Memory B cell (primary cell): ENCODE results near the gene TMCO6.
"Not testable (repeated sequence)": the region's sequence is repeated elsewhere in the genome, so short reads cannot be mapped to it uniquely, and the experiment has no call there.

Experiments used
- ATAC-seq: fragments of 150-1000 bp; cut with Tn5 transposase; 2 replicates; pipeline ENCODE4 v1.10.0; 2021; ENCODE audit warnings: low read depth, mild to moderate bottlenecking, moderate library complexity
- DNase-seq, 2 donors: peaks; one replicate each; pipeline ENCODE4 v3.0.0; 2022; ENCODE audit warnings: low spot score in 2 of 2
- H3K27ac Mint-ChIP-seq: one replicate; pipeline ENCODE4 v1.8.0; 2022; ENCODE audit warnings: mild to moderate bottlenecking, moderate library complexity, mixed read lengths
- H3K27me3 Mint-ChIP-seq: one replicate; pipeline ENCODE4 v1.8.0; 2022; ENCODE audit warnings: mixed read lengths
- H3K36me3 Mint-ChIP-seq: one replicate; pipeline ENCODE4 v1.8.0; 2022; ENCODE audit warnings: mild to moderate bottlenecking, mixed read lengths
- H3K4me1 Mint-ChIP-seq: one replicate; pipeline ENCODE4 v1.8.0; 2022; ENCODE audit warnings: mixed read lengths
- H3K4me3 Mint-ChIP-seq: one replicate; pipeline ENCODE4 v1.8.0; 2022; ENCODE audit warnings: mild to moderate bottlenecking, moderate library complexity, mixed read lengths
- H3K9me3 Mint-ChIP-seq: one replicate; pipeline ENCODE4 v1.8.0; 2022; ENCODE audit warnings: mixed read lengths

The TMCO6 gene

GRCh38 chr5:140639148-140639981, at the start of gene TMCO6:
Gene TMCO6, plus strand, starts transcription at chr5:140639451. Its CDS starts 77 bp downstream, at chr5:140639528.
- DNase-seq (peak; percentile 86 to 91), ATAC-seq (peak; percentile 95)
- peaks cover 18% of the 10 kb centered on the region for H3K4me1 Mint-ChIP-seq
- peak within 1 kb of the TSS; percentile 94 for H3K4me3 Mint-ChIP-seq
- H3K27me3 Mint-ChIP-seq: no peaks in the 10 kb centered on the region
- no peaks in the 10 kb centered on the region for H3K9me3 Mint-ChIP-seq
- peak within 1 kb of the TSS; percentile 92 for H3K27ac Mint-ChIP-seq
- H3K36me3 Mint-ChIP-seq: peaks cover 5% of the 10 kb centered on the region

- DNase-seq (no peak), ATAC-seq (no peak)
- Mint-ChIP-seq H3K36me3 (no peaks in the 10 kb centered on the region), H3K4me1 (no peaks in the 10 kb centered on the region), H3K27ac (no peak overlapping the region), H3K9me3 (peaks cover 1% of the 10 kb centered on the region), H3K27me3 (peaks cover 5% of the 10 kb centered on the region), H3K4me3 (no peak overlapping the region)
Observed at GRCh38 chr5:140590861-140591260, 48.4 kb upstream of the TMCO6 start.

GRCh38 chr5:140591747-140592372, 47.4 kb upstream of the TMCO6 start:
- Mint-ChIP-seq H3K27ac (no peak overlapping the region), H3K27me3 (peaks cover 5% of the 10 kb centered on the region), H3K36me3 (no peaks in the 10 kb centered on the region), H3K4me3 (no peak overlapping the region), H3K9me3 (peaks cover 1% of the 10 kb centered on the region), H3K4me1 (no peaks in the 10 kb centered on the region)
- ATAC-seq (no peak), DNase-seq (no peak)

GRCh38 chr5:140593070-140593469, 46.2 kb upstream of the TMCO6 start:
- ATAC-seq, H3K27me3 Mint-ChIP-seq, H3K4me3 Mint-ChIP-seq, H3K36me3 Mint-ChIP-seq, H3K27ac Mint-ChIP-seq, H3K9me3 Mint-ChIP-seq, H3K4me1 Mint-ChIP-seq, DNase-seq: not testable (repeated sequence)

- peaks cover 5% of the 10 kb centered on the region for H3K27me3 Mint-ChIP-seq
- H3K4me1 Mint-ChIP-seq: no peaks in the 10 kb centered on the region
Observed at GRCh38 chr5:140594169-140594568, 45.1 kb upstream of the TMCO6 start.

GRCh38 chr5:140595538-140596300, 43.5 kb upstream of the TMCO6 start:
- DNase-seq (no peak), ATAC-seq (no peak)
- Mint-ChIP-seq H3K4me1 (no peaks in the 10 kb centered on the region), H3K9me3 (no peaks in the 10 kb centered on the region), H3K36me3 (no peaks in the 10 kb centered on the region), H3K4me3 (no peak overlapping the region), H3K27ac (no peak overlapping the region), H3K27me3 (peaks cover 5% of the 10 kb centered on the region)

More at GRCh38 chr5:140594169-140594568, 45.1 kb upstream of the TMCO6 start:
- Mint-ChIP-seq H3K27ac (no peak overlapping the region), H3K4me3 (no peak overlapping the region), H3K9me3 (no peaks in the 10 kb centered on the region), H3K36me3 (no peaks in the 10 kb centered on the region)
- no peak for DNase-seq
- no peak for ATAC-seq

- no peaks in the 10 kb centered on the region for H3K4me1 Mint-ChIP-seq
- no peak overlapping the region for H3K4me3 Mint-ChIP-seq
- no peaks in the 10 kb centered on the region for H3K9me3 Mint-ChIP-seq
- DNase-seq (no peak), ATAC-seq (no peak)
- H3K36me3 Mint-ChIP-seq: no peaks in the 10 kb centered on the region
- no peak overlapping the region for H3K27ac Mint-ChIP-seq
- H3K27me3 Mint-ChIP-seq: peaks cover 5% of the 10 kb centered on the region
Observed at GRCh38 chr5:140596321-140596741, 42.9 kb upstream of the TMCO6 start.

- peaks cover 3% of the 10 kb centered on the region for H3K9me3 Mint-ChIP-seq
- no peak overlapping the region for H3K4me3 Mint-ChIP-seq
- H3K4me1 Mint-ChIP-seq: no peaks in the 10 kb centered on the region
- H3K36me3 Mint-ChIP-seq: no peaks in the 10 kb centered on the region
- DNase-seq (no peak), ATAC-seq (no peak)
- H3K27ac Mint-ChIP-seq: no peak overlapping the region
- H3K27me3 Mint-ChIP-seq: peaks cover 5% of the 10 kb centered on the region
Observed at GRCh38 chr5:140598836-140599235, 40.4 kb upstream of the TMCO6 start.

GRCh38 chr5:140600096-140600495, 39.2 kb upstream of the TMCO6 start:
- ATAC-seq: no peak
- Mint-ChIP-seq H3K4me3 (no peak overlapping the region), H3K36me3 (no peaks in the 10 kb centered on the region), H3K27me3 (peaks cover 5% of the 10 kb centered on the region), H3K27ac (no peak overlapping the region), H3K4me1 (no peaks in the 10 kb centered on the region), H3K9me3 (peaks cover 3% of the 10 kb centered on the region)
- no peak for DNase-seq

- H3K9me3 Mint-ChIP-seq: peaks cover 5% of the 10 kb centered on the region
- DNase-seq (no peak), ATAC-seq (no peak)
- no peak overlapping the region for H3K4me3 Mint-ChIP-seq
- peaks cover 2% of the 10 kb centered on the region for H3K27me3 Mint-ChIP-seq
- no peak overlapping the region for H3K27ac Mint-ChIP-seq
- peaks cover 2% of the 10 kb centered on the region for H3K36me3 Mint-ChIP-seq
- no peaks in the 10 kb centered on the region for H3K4me1 Mint-ChIP-seq
Observed at GRCh38 chr5:140602147-140602546, 37.1 kb upstream of the TMCO6 start.

GRCh38 chr5:140603446-140603698, 35.9 kb upstream of the TMCO6 start:
- not testable (repeated sequence) for H3K4me1 Mint-ChIP-seq, DNase-seq, H3K36me3 Mint-ChIP-seq, H3K4me3 Mint-ChIP-seq, H3K9me3 Mint-ChIP-seq, H3K27ac Mint-ChIP-seq, H3K27me3 Mint-ChIP-seq, ATAC-seq

GRCh38 chr5:140603734-140604133, 35.5 kb upstream of the TMCO6 start:
- Mint-ChIP-seq H3K36me3 (peaks cover 2% of the 10 kb centered on the region), H3K27ac (no peak overlapping the region), H3K27me3 (peaks cover 2% of the 10 kb centered on the region), H3K9me3 (peaks cover 5% of the 10 kb centered on the region), H3K4me1 (no peaks in the 10 kb centered on the region), H3K4me3 (no peak overlapping the region)
- DNase-seq (no peak), ATAC-seq (no peak)

GRCh38 chr5:140605879-140606278, 33.4 kb upstream of the TMCO6 start:
- ATAC-seq: no peak
- H3K36me3 Mint-ChIP-seq: peaks cover 2% of the 10 kb centered on the region
- no peak for DNase-seq
- H3K4me1 Mint-ChIP-seq: no peaks in the 10 kb centered on the region
- H3K27me3 Mint-ChIP-seq: peaks cover 2% of the 10 kb centered on the region
- peaks cover 5% of the 10 kb centered on the region for H3K9me3 Mint-ChIP-seq
- peak overlapping the region; percentile 47 for H3K27ac Mint-ChIP-seq
- H3K4me3 Mint-ChIP-seq: no peak overlapping the region

- Mint-ChIP-seq H3K27me3 (peaks cover 2% of the 10 kb centered on the region), H3K36me3 (peaks cover 2% of the 10 kb centered on the region), H3K4me3 (no peak overlapping the region), H3K4me1 (peaks cover 10% of the 10 kb centered on the region), H3K9me3 (peaks cover 3% of the 10 kb centered on the region), H3K27ac (no peak overlapping the region)
- ATAC-seq: no peak
- no peak for DNase-seq
Observed at GRCh38 chr5:140607031-140607430, 32.2 kb upstream of the TMCO6 start.
